ENCODE measurements around the gene GPR179. TPM values are rescaled to one million over a fixed set of nuclear protein-coding genes. Genes with fewer than 3 reads are reported as not detected.

Gene GPR179
- total RNA-seq, 4 donors from 2014 or later = 0.07 to 0.20 (median 0.18) TPM

DNA sequence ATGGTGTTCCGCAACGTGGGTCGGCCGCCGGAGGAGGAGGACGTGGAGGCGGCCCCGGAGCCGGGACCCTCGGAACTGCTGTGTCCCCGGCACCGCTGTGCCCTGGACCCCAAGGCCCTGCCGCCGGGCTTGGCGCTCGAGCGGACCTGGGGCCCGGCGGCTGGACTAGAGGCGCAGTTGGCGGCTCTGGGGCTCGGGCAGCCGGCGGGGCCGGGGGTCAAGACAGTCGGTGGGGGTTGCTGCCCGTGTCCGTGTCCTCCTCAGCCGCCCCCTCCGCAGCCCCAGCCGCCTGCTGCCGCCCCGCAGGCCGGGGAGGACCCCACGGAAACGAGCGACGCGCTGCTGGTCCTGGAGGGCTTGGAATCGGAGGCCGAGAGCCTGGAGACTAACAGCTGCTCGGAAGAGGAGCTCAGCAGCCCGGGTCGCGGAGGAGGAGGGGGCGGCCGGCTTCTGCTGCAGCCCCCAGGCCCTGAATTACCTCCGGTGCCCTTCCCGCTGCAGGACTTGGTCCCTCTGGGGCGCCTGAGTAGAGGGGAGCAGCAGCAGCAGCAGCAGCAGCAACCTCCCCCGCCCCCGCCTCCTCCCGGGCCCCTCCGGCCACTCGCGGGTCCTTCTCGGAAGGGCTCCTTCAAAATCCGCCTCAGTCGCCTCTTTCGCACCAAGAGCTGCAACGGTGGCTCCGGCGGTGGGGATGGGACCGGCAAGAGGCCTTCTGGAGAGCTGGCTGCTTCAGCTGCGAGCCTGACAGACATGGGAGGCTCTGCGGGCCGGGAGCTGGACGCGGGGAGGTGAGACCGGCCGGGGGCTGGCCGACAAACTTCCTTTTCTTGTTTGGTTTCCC, 8.7 kb upstream of the GPR179 start:
- peak; percentile 22 to 41 for ATAC-seq
- Histone ChIP-seq H3K4me1 (peaks cover 44 to 48% of the 10 kb centered on the region in 2 donors), H3K27ac (peak overlapping the region; percentile 84 to 94 (median 90)), H3K36me3 (no peaks in the 10 kb centered on the region), H3K27me3 (no peaks in the 10 kb centered on the region), H3K9me3 (no peaks in the 10 kb centered on the region), H3K4me3 (peak overlapping the region; percentile 70 to 90 (median 78))
- in situ Hi-C loops (cut with MboI; ENCODE audit: low sequenced_read_pairs in 4 of 4) = no loop called here
- no peak for DNase-seq
- TF ChIP-seq CTCF (IDR thresholded peaks at IDR 0.05 in 4 of 5, conservative IDR thresholded peaks at IDR 0.05 in 1 of 5) (no peak), POLR2A (IDR thresholded peaks at IDR 0.05) (no peak)
- intact Hi-C loops (cut with DNase I; ENCODE audit: low total_unique reads) = no loop called here

- H3K36me3 ChIP-seq = no peaks in the 10 kb centered on the region
- DNase-seq (peak; percentile 79 to 85), ATAC-seq (peak; percentile 81 to 85)
- intact Hi-C loops (cut with DNase I; ENCODE audit: low total_unique reads) (no loop called here), in situ Hi-C loops (cut with MboI; ENCODE audit: low sequenced_read_pairs in 4 of 4) (no loop called here)
- peak within 1 kb of the TSS; percentile 70 to 90 (median 78) for H3K4me3 ChIP-seq
- H3K9me3 ChIP-seq = no peaks in the 10 kb centered on the region
- TF ChIP-seq CTCF (IDR thresholded peaks at IDR 0.05 in 4 of 5, conservative IDR thresholded peaks at IDR 0.05 in 1 of 5) (no peak), POLR2A (IDR thresholded peaks at IDR 0.05) (peak; percentile 62 to 73)
- no peaks in the 10 kb centered on the region for H3K27me3 ChIP-seq
- H3K27ac ChIP-seq = peak within 1 kb of the TSS; percentile 84 to 94 (median 90)
- H3K4me1 ChIP-seq = peaks cover 36 to 40% of the 10 kb centered on the region in 2 donors
Measured at GRCh38 chr17:38351412-38352222, 7.9 kb upstream of the GPR179 start, which contains the start of gene SOCS7. SOCS7 (plus strand) TSS chr17:38351844; CDS start chr17:38352053, 209 bp downstream.

- in situ Hi-C loops (cut with MboI; ENCODE audit: low sequenced_read_pairs in 4 of 4) = no loop called here
- no peaks in the 10 kb centered on the region for H3K27me3 ChIP-seq
- intact Hi-C loops (cut with DNase I; ENCODE audit: low total_unique reads) = no loop called here
- H3K4me1 ChIP-seq = peaks cover 22 to 25% of the 10 kb centered on the region in 2 donors
- H3K27ac ChIP-seq = no peak overlapping the region
- no peak for DNase-seq
- ATAC-seq = no peak
- H3K9me3 ChIP-seq = no peaks in the 10 kb centered on the region
- H3K36me3 ChIP-seq = no peaks in the 10 kb centered on the region
- no peak for TF ChIP-seq POLR2A (IDR thresholded peaks at IDR 0.05)
- no peak for TF ChIP-seq CTCF (IDR thresholded peaks at IDR 0.05 in 4 of 5, conservative IDR thresholded peaks at IDR 0.05 in 1 of 5)
- H3K4me3 ChIP-seq = no peak overlapping the region
Measured at GRCh38 chr17:38350035-38350434, 6.3 kb upstream of the GPR179 start.

DNA sequence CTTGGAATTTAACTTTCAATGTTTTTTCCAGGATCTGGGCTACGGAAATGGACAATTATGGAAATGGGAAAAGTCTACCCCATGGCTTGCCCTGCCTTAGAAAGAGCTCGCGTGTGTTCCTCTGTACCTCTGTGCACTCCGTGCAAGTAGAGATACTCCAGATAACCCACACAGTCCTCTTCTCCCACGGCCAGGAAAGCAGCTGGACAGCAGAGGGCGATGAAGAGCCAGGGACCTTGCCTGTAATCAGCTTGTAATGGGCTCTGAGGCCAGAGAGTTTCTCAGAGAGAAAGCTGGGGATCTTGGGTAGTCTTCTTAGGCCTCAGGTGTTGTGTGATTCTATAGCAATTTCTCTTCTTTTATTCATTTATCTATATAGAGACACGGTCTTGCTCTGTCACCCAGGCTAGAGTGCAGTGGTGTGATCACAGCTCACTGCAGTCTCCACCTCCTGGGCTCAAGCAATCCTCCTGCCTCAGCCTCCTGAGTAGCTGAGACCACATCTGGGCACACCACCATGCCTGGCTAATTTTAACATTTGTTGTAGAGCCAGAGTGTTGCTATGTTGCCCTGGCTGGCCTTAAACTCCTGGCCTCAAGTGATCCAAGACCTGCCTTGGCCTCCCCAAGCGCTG, 5.5 kb upstream of the GPR179 start:
- intact Hi-C loops (cut with DNase I; ENCODE audit: low total_unique reads) = loop anchor here (1.0 kb wide), 1 partner anchor 65 kb away; no protein-coding TSS in a partner anchor
- H3K4me1 ChIP-seq = peaks cover 15 to 16% of the 10 kb centered on the region in 2 donors
- H3K27me3 ChIP-seq = no peaks in the 10 kb centered on the region
- in situ Hi-C loops (cut with MboI; ENCODE audit: low sequenced_read_pairs in 4 of 4) = loop anchor here in 3 of 4 donors (5.0 kb wide), 2 partner anchors 63 to 68 kb away; no protein-coding TSS in a partner anchor
- ATAC-seq (peak; percentile 57 to 71), DNase-seq (peak; percentile 56 to 79)
- H3K36me3 ChIP-seq = no peaks in the 10 kb centered on the region
- TF ChIP-seq CTCF (IDR thresholded peaks at IDR 0.05 in 4 of 5, conservative IDR thresholded peaks at IDR 0.05 in 1 of 5) = peak; percentile 75 to 93 (median 84)
- TF ChIP-seq POLR2A (IDR thresholded peaks at IDR 0.05) = no peak
- peak overlapping the region in 1 of 4 donors; percentile 48 for H3K27ac ChIP-seq
- H3K9me3 ChIP-seq = no peaks in the 10 kb centered on the region
- H3K4me3 ChIP-seq = no peak overlapping the region
